Activated CD8-positive, alpha-beta T cell treated with anti-CD3 and anti-CD28 coated beads, Interleukin-2, amount 10 ng/mL, durations not matched to agents 7 days and 5 days (primary cell): ENCODE data around the gene PADI4. TPM values are rescaled to one million over a fixed set of nuclear protein-coding genes. Genes with fewer than 3 reads are reported as not detected.

ENCODE experiments used
- ATAC-seq: fragments of 150-1000 bp; cut with Tn5 transposase; one replicate; pipeline ENCODE4 v1.10.0; 2021; ENCODE audit warnings: moderate library complexity
- CTCF ChIA-PET: fragments of 350-600 bp; sonication (Branson Sonifier 250); formaldehyde crosslinking; loops from one replicate; lab custom pipeline; 2021; ENCODE audit warnings: antibody characterized with exemption; lab: Charles Lee
- POLR2A ChIA-PET: fragments of 350-600 bp; sonication (Branson Sonifier 250); formaldehyde crosslinking; loops from one replicate; lab custom pipeline; 2021; ENCODE audit warnings: antibody characterized with exemption; lab: Charles Lee
- DNase-seq: peaks from one replicate; pipeline ENCODE4 v3.0.0-alpha.2; 2020
- H3K27ac Mint-ChIP-seq: one replicate; pipeline ENCODE4 v1.8.0; 2021; ENCODE audit warnings: mild to moderate bottlenecking, mixed read lengths
- H3K27me3 Mint-ChIP-seq: one replicate; pipeline ENCODE4 v1.8.0; 2021; ENCODE audit warnings: low read depth, mixed read lengths
- H3K36me3 Mint-ChIP-seq: one replicate; pipeline ENCODE4 v1.8.0; 2021; ENCODE audit warnings: low read depth, mixed read lengths
- H3K4me1 Mint-ChIP-seq: one replicate; pipeline ENCODE4 v1.8.0; 2021; ENCODE audit warnings: low read depth, mixed read lengths
- H3K4me3 Mint-ChIP-seq: one replicate; pipeline ENCODE4 v1.8.0; 2021; ENCODE audit warnings: mild to moderate bottlenecking, mixed read lengths
- H3K9me3 Mint-ChIP-seq: one replicate; pipeline ENCODE4 v1.8.0; 2022; ENCODE audit warnings: mixed read lengths; ENCODE audit not compliant: insufficient read depth
- total RNA-seq, 2 experiments: library from RNA; stranded (reverse); gene quantifications; one replicate each; pipeline ENCODE4 v1.2.3, GENCODE V29; 2021

Gene PADI4
- total RNA-seq, 2 experiments from 2014 or later, result 0.95 to 1.0 TPM

GRCh38 chr1:17289721-17290120 is 18.3 kb upstream of the PADI4 start:
- H3K36me3 Mint-ChIP-seq, result no peaks in the 10 kb centered on the region
- no peaks in the 10 kb centered on the region for H3K4me1 Mint-ChIP-seq
- no peak overlapping the region for H3K27ac Mint-ChIP-seq
- H3K27me3 Mint-ChIP-seq, result peaks cover 4% of the 10 kb centered on the region
- ChIA-PET CTCF (no interaction called here), POLR2A (no interaction called here)
- no peak overlapping the region for H3K4me3 Mint-ChIP-seq
- ATAC-seq, result no peak
- no peaks in the 10 kb centered on the region for H3K9me3 Mint-ChIP-seq
- no peak for DNase-seq

- Mint-ChIP-seq H3K9me3 (no peaks in the 10 kb centered on the region), H3K27ac (no peak overlapping the region), H3K27me3 (peaks cover 4% of the 10 kb centered on the region), H3K4me1 (no peaks in the 10 kb centered on the region), H3K4me3 (no peak overlapping the region), H3K36me3 (no peaks in the 10 kb centered on the region)
- CTCF ChIA-PET, result interaction anchor here (0.9 kb wide), 1 partner anchor 17 kb away, joined by 3 read pairs; no protein-coding TSS in a partner anchor
- POLR2A ChIA-PET, result no interaction called here
- ATAC-seq (no peak), DNase-seq (no peak)
These were observed 17.4 kb upstream of the PADI4 start for GRCh38 chr1:17290553-17290952.

GRCh38 chr1:17292299-17293160 is 15.5 kb upstream of the PADI4 start:
- Mint-ChIP-seq H3K4me3 (no peak overlapping the region), H3K36me3 (no peaks in the 10 kb centered on the region), H3K27me3 (peaks cover 4% of the 10 kb centered on the region), H3K4me1 (no peaks in the 10 kb centered on the region), H3K27ac (no peak overlapping the region), H3K9me3 (no peaks in the 10 kb centered on the region)
- ATAC-seq, result no peak
- ChIA-PET CTCF (no interaction called here), POLR2A (no interaction called here)
- no peak for DNase-seq

- no peaks in the 10 kb centered on the region for H3K9me3 Mint-ChIP-seq
- no peaks in the 10 kb centered on the region for H3K4me1 Mint-ChIP-seq
- ATAC-seq (no peak), DNase-seq (no peak)
- ChIA-PET POLR2A (no interaction called here), CTCF (interaction anchor here (0.8 kb wide), 1 partner anchor 1501 kb away, joined by 3 read pairs; no protein-coding TSS in a partner anchor)
- H3K27me3 Mint-ChIP-seq, result peaks cover 4% of the 10 kb centered on the region
- H3K36me3 Mint-ChIP-seq, result no peaks in the 10 kb centered on the region
- H3K27ac Mint-ChIP-seq, result no peak overlapping the region
- no peak overlapping the region for H3K4me3 Mint-ChIP-seq
These were observed 14.1 kb upstream of the PADI4 start for GRCh38 chr1:17293681-17294425.

- DNase-seq (no peak), ATAC-seq (no peak)
- H3K27me3 Mint-ChIP-seq, result peaks cover 4% of the 10 kb centered on the region
- H3K36me3 Mint-ChIP-seq, result no peaks in the 10 kb centered on the region
- H3K4me1 Mint-ChIP-seq, result no peaks in the 10 kb centered on the region
- CTCF ChIA-PET, result no interaction called here
- H3K9me3 Mint-ChIP-seq, result no peaks in the 10 kb centered on the region
- no peak overlapping the region for H3K4me3 Mint-ChIP-seq
- POLR2A ChIA-PET, result no interaction called here
- H3K27ac Mint-ChIP-seq, result no peak overlapping the region
These were observed 12.7 kb upstream of the PADI4 start for GRCh38 chr1:17295292-17295691.

- DNase-seq, result no peak
These were observed 11.9 kb upstream of the PADI4 start for GRCh38 chr1:17296086-17296485.

GRCh38 chr1:17297991-17298390 is 10.0 kb upstream of the PADI4 start:
- DNase-seq, result no peak
- POLR2A ChIA-PET, result no interaction called here
- Mint-ChIP-seq H3K27me3 (peaks cover 4% of the 10 kb centered on the region), H3K9me3 (peaks cover 10% of the 10 kb centered on the region), H3K27ac (no peak overlapping the region), H3K36me3 (no peaks in the 10 kb centered on the region), H3K4me1 (no peaks in the 10 kb centered on the region), H3K4me3 (no peak overlapping the region)
- no peak for ATAC-seq
- CTCF ChIA-PET, result no interaction called here

More at GRCh38 chr1:17296086-17296485, 11.9 kb upstream of the PADI4 start:
- H3K27ac Mint-ChIP-seq, result no peak overlapping the region
- H3K4me1 Mint-ChIP-seq, result no peaks in the 10 kb centered on the region
- H3K4me3 Mint-ChIP-seq, result no peak overlapping the region
- ChIA-PET CTCF (no interaction called here), POLR2A (no interaction called here)
- peaks cover 4% of the 10 kb centered on the region for H3K27me3 Mint-ChIP-seq
- H3K9me3 Mint-ChIP-seq, result no peaks in the 10 kb centered on the region
- no peak for ATAC-seq
- H3K36me3 Mint-ChIP-seq, result no peaks in the 10 kb centered on the region

GRCh38 chr1:17301767-17302166 is 6.2 kb upstream of the PADI4 start:
- CTCF ChIA-PET, result no interaction called here
- no peak overlapping the region for H3K4me3 Mint-ChIP-seq
- no peak for ATAC-seq

GRCh38 chr1:17304151-17304825 is 3.7 kb upstream of the PADI4 start:
- H3K4me1 Mint-ChIP-seq, result no peaks in the 10 kb centered on the region
- peaks cover 11% of the 10 kb centered on the region for H3K9me3 Mint-ChIP-seq
- CTCF ChIA-PET, result no interaction called here
- peaks cover 7% of the 10 kb centered on the region for H3K27me3 Mint-ChIP-seq
- POLR2A ChIA-PET, result no interaction called here
- DNase-seq, result no peak
- no peak overlapping the region for H3K27ac Mint-ChIP-seq
- no peak for ATAC-seq
- no peak overlapping the region for H3K4me3 Mint-ChIP-seq
- H3K36me3 Mint-ChIP-seq, result no peaks in the 10 kb centered on the region

More at GRCh38 chr1:17301767-17302166, 6.2 kb upstream of the PADI4 start:
- Mint-ChIP-seq H3K27ac (no peak overlapping the region), H3K36me3 (no peaks in the 10 kb centered on the region), H3K27me3 (peaks cover 2% of the 10 kb centered on the region), H3K4me1 (no peaks in the 10 kb centered on the region), H3K9me3 (peaks cover 11% of the 10 kb centered on the region)
- POLR2A ChIA-PET, result no interaction called here
- no peak for DNase-seq

GRCh38 chr1:17304826-17305175 is 3.2 kb upstream of the PADI4 start:
- H3K36me3 Mint-ChIP-seq, result no peaks in the 10 kb centered on the region
- DNase-seq, result no peak
- peaks cover 11% of the 10 kb centered on the region for H3K9me3 Mint-ChIP-seq
- H3K4me3 Mint-ChIP-seq, result no peak overlapping the region
- H3K27me3 Mint-ChIP-seq, result peaks cover 8% of the 10 kb centered on the region
- CTCF ChIA-PET, result no interaction called here
- H3K27ac Mint-ChIP-seq, result no peak overlapping the region
- POLR2A ChIA-PET, result no interaction called here
- no peak for ATAC-seq
- H3K4me1 Mint-ChIP-seq, result no peaks in the 10 kb centered on the region

- ATAC-seq (no peak), DNase-seq (no peak)
- Mint-ChIP-seq H3K36me3 (no peaks in the 10 kb centered on the region), H3K4me1 (no peaks in the 10 kb centered on the region), H3K27ac (no peak overlapping the region), H3K4me3 (no peak overlapping the region), H3K9me3 (peaks cover 11% of the 10 kb centered on the region), H3K27me3 (peaks cover 14% of the 10 kb centered on the region)
- ChIA-PET CTCF (no interaction called here), POLR2A (no interaction called here)
These were observed 2.4 kb upstream of the PADI4 start for GRCh38 chr1:17305576-17306095.
